GM21528 (cell line): ENCODE results near the gene PPP2R3C.
"Not testable (repeated sequence)": the region's sequence is repeated elsewhere in the genome, so short reads cannot be mapped to it uniquely, and the experiment has no call there.

Experiments
- ATAC-seq: cut with Tn5 transposase; IDR thresholded peaks from one replicate; pipeline ENCODE4 v1.9.1; 2021; ENCODE audit warnings: mild to moderate bottlenecking, moderate library complexity; ENCODE audit not compliant: unreplicated experiment, low FRiP score

Gene PPP2R3C

GRCh38 chr14:35065731-35066130 is 56.1 kb downstream of the PPP2R3C start:
- not testable (repeated sequence) for ATAC-seq

DNA sequence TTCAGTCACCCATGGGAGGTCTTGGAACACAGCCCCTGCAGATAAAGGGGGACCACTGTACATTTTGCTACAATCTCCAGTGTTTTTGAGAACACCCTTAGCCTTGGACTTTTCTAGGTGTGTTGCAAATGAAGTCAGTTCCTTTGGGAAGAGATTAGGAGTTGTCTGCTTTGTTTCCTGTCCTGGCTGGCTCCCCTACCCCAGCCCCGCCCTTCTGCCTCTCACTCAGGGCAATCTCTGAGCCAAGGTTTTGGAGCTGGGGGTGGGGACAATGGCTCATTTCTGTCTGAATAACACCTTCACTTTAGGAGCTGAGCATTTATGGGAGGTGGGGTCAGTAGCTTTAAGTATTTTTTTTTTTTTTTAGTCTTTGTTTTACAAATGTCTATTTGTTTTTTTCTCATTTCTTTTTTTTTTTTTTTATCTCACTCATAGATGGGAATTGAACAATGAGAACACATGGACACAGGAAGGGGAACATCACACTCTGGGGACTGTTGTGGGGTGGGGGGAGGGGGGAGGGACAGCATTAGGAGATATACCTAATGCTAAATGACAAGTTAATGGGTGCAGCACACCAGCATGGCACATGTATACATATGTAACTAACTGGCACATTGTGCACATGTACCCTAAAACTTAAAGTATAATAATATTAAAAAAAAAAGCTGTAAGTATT is 60.5 kb downstream of the PPP2R3C start:
- ATAC-seq: not testable (repeated sequence)

DNA sequence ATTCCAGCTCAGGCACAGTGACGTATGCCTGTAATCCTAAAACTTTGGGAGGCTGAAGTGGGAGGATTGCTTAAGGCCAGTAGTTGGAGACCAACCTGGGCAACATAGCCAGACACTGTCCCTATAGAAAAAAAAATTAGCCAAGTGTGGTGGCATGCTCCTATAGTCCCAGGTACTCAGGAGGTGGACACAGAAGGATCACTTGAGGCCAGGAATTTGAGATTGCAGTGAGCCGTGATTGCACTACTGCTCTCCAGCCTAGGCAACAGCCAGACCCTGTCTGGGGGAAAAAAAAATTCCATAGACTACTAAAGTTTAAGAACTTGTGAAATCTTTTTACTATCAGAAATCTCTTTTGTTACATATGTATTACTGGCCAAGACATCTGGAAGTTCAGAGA is 69.2 kb downstream of the PPP2R3C start:
- no peak for ATAC-seq

GRCh38 chr14:35051796-35052195 is 70.0 kb downstream of the PPP2R3C start:
- no peak for ATAC-seq

DNA sequence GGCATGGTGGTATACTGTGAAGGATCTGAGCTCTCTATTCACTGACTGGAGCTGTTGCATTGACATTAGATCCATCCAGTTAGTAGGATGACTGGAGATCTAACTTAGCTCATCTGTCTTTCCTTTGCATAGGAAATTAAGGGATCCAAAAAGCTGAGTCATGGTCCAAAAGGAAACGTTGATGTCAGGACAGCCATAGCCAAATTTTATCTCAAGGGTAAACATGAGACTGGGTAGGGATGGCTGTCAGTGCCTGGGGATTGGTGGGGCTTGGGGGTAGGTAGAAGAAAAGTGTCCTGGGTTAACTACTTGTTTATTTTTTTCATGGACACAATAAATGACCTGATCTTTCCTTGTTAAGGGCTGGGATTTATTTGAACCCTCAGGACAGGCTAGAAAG is 71.1 kb downstream of the PPP2R3C start:
- ATAC-seq: no peak

- no peak for ATAC-seq
Measured at GRCh38 chr14:35047976-35048513, 73.7 kb downstream of the PPP2R3C start.

DNA sequence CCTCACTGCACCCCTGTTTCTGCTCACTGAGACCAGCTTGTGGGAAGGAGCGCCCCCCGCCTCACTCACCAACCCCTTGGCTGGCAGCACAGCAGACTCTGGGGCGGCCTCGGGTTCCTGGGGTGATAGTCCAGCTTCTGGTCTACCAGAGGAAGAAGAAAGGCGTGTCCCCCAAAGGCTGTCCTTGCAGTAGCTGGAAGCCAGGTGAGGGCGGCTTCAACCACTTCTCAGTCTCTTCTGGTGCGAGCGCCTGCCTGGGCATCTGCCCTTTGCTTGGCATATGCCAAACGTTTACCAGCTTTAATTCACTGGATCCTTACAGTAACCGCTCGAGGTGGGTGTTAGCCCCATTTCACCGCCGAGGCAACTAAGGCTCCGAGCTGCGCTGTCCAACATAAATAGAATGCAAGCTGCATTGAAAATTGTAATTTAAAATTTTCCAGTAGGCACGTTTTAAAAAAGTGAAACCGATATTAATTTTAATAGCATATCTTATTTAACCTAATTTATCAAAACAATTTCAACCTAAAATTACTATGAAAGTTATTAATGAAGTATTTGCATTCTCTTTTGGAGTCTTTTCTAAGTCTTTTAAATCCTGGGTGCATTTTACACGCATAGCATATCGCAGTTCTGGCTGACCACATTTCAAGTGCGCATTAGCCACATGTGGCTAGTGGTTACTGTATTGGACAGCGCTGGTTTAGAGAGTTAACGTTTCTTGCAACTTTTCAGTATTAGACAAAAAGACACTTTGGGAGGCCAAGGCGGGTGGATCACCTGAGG is 74.8 kb downstream of the PPP2R3C start:
- peak; percentile 40 for ATAC-seq

DNA sequence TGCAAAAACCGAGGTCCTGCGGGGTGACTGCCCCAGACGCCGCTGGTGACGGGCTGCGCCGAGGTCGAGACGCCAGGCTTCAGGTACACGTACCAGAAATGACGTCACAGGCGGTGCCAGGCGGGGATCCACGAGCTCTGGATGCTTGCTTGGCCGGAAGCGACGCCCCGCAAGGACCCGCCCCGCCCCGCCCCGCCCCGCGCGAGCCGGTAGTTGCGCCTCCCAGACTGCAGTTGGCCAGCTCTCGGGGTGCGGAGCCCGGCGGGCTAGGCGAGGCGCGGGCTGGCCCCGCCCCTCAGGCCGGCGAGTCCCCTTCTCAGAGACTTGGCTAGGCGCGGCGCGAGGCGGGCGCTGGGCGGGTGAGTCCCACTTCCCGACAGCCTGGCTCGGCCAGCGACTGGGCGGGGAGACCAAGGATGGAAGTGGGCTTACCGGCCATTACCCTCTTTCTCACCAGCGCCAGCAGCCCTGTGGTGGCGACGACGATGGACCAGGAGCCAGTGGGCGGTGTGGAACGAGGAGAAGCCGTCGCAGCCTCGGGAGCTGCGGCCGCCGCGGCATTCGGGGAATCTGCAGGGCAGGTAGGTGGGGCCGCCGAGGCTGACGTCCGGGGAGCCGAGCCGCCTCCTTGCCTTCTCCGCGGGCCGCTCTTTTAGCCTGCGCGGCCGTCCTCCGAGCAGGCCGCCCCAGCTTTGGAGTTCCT is 75.6 kb downstream of the PPP2R3C start, which contains the start of gene FAM177A1:
Gene FAM177A1, plus strand, starts transcription at position 225 of the 703 bp plus-strand sequence. Its CDS starts 192 bp downstream, at position 417.
- ATAC-seq: peak; percentile 93

DNA sequence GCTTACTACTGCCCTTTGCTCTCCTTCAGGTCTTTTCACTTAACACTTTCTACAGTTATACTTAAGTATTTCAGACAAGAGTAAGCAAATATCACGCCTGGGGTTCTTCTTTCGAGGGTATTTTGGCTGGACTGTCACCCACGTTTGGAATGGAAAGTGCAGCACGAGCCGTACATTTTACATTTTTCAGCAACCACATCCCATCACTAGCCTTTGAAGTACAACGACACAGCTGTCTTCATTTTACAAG is 76.1 kb downstream of the PPP2R3C start:
- no peak for ATAC-seq

DNA sequence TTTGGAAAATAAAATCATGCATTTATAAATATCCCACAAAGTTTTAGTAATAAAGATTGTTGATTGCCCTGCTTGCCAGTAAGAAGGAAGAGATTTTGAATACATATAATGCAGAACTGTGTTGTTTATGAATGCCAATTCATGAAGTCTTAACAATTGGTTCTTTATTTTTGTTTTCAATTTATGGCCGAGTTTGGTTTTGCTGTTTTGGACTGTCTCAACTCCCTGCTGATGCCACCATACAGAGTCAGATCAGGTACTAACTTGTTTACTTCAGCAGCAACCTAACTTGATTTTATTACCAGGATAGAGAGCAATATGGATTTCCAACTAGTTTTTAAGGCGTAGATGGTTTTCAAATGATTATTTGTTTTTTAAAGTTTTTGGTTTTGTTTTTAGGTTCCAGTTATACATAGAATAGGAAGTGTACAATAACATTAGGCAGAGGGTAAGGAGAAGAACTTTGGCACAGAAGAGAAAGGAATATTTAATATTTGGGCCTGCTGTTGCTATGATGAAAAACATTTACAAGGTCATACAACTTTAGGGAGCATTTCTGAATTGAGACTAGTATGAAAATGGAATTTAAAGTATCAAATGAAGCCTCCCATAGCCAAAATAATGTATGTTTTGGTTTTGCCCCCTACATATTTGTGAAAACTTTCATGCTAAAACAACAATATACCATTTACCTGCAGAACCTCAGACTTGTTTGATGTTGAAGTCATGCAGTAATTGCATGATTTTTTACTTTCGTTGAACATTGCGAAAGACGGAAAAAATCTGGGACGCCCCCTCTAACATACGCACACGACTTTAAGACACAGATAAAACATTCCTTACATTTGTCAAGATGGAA is 76.6 kb downstream of the PPP2R3C start:
- ATAC-seq: no peak

DNA sequence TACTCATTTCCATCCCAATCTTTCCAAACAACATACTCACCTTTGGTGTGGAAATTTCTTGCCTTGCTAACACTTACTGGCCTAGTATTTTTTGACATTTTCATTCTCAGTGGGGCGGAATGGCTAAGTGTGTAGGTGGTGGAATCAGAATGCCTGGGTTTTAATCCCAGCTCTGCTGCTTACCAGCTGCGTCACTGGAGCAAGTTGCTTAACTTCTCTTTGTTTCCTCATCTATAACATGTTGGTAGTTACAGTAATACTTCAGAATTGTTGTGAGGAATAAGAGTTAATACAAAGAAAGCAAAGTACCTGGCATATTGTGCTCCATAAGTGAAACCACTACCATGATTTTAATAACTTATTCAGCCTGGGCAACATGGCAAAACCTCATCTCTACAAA is 78.7 kb downstream of the PPP2R3C start:
- no peak for ATAC-seq

DNA sequence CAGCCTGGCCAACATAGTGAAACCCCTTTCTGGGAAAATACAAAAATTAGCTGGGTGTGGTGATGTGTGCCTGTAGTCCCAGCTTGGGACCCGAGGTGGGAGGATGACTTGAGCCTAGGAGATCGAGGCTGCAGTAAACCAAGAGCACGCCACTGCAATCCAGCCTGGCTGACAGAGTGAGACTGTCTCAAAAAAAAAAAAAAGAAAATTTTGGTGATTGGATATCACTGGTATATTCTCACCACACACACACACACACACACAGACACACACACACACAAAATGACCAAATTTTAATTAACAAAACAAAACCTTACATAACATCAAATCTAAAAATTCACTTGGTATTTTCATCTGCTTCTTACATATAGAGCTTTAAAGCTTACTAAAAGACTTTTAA is 79.2 kb downstream of the PPP2R3C start:
- no peak for ATAC-seq

DNA sequence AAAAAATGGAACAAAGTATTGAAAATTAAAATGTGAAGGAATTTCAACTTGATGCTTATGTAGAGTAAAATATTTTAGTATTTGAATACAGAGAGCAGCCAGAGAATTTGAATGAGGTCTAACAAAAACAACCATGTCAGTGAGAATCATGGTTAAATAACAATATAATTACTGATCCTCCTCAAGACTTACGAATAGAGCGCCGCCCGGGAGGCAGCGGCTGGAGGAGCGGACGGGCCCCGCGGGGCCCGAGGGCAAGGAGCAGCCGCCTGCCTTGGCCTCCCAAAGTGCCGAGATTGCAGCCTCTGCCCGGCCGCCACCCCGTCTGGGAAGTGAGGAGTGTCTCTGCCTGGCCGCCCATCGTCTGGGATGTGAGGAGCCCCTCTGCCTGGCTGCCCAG is 83.5 kb downstream of the PPP2R3C start:
- not testable (repeated sequence) for ATAC-seq
